Mesothelial cell of epicardium (in vitro differentiated cells): ENCODE measurements around the gene BRMS1L. TPM values are rescaled to one million over a fixed set of nuclear protein-coding genes. Genes with fewer than 3 reads are reported as not detected.

Source experiments
- DNase-seq, 2 experiments: peaks; one replicate each; pipeline ENCODE4 v3.0.0; 2021; ENCODE audit warnings: low spot score in 2 of 2; ENCODE audit not compliant: unreplicated experiment in 2 of 2
- H3K27ac Mint-ChIP-seq: 2 replicates; pipeline ENCODE4 v1.8.0; 2021; ENCODE audit warnings: mixed read lengths
- H3K27me3 Mint-ChIP-seq: 2 replicates; pipeline ENCODE4 v1.8.0; 2021; ENCODE audit warnings: low read depth, mixed read lengths
- H3K36me3 Mint-ChIP-seq: 2 replicates; pipeline ENCODE4 v1.8.0; 2021; ENCODE audit warnings: mixed read lengths
- H3K4me1 Mint-ChIP-seq: 2 replicates; pipeline ENCODE4 v1.8.0; 2021; ENCODE audit warnings: mixed read lengths
- H3K4me3 Mint-ChIP-seq: 2 replicates; pipeline ENCODE4 v1.8.0; 2021; ENCODE audit warnings: mild to moderate bottlenecking, moderate library complexity, mixed read lengths
- H3K9me3 Mint-ChIP-seq: 2 replicates; pipeline ENCODE4 v1.8.0; 2021; ENCODE audit warnings: mixed read lengths
- CTCF ChIP-seq: fragments of 200-600 bp; sonication (generic); IDR thresholded peaks from one replicate; pipeline ENCODE4 v1.5.0; 2021; ENCODE audit warnings: antibody characterized with exemption; ENCODE audit not compliant: unreplicated experiment
- total RNA-seq: library from RNA; stranded (reverse); gene quantifications from 3 replicates; pipeline ENCODE4 v1.2.1, GENCODE V29; 2021

Gene BRMS1L
- total RNA-seq, 1 donor from 2014 or later = 15.4 TPM

- Mint-ChIP-seq H3K27ac (peak overlapping the region; percentile 11), H3K9me3 (no peaks in the 10 kb centered on the region)
These were observed 49.2 kb downstream of the BRMS1L start for GRCh38 chr14:35875296-35875695.

GRCh38 chr14:35877276-35877675 lies 51.1 kb downstream of the BRMS1L start:
- Mint-ChIP-seq H3K4me3 (no peak overlapping the region), H3K9me3 (no peaks in the 10 kb centered on the region), H3K4me1 (peaks cover 9% of the 10 kb centered on the region), H3K27ac (no peak overlapping the region), H3K36me3 (peaks cover 5% of the 10 kb centered on the region), H3K27me3 (no peaks in the 10 kb centered on the region)
- DNase-seq = no peak
- TF ChIP-seq CTCF = no peak

More at GRCh38 chr14:35875296-35875695, 49.2 kb downstream of the BRMS1L start:
- H3K4me1 Mint-ChIP-seq = peaks cover 9% of the 10 kb centered on the region
- H3K4me3 Mint-ChIP-seq = no peak overlapping the region
- no peak for TF ChIP-seq CTCF
- peaks cover 5% of the 10 kb centered on the region for H3K36me3 Mint-ChIP-seq
- DNase-seq = no peak
- H3K27me3 Mint-ChIP-seq = no peaks in the 10 kb centered on the region

GRCh38 chr14:35878272-35879150 lies 52.4 kb downstream of the BRMS1L start:
- no peak for TF ChIP-seq CTCF
- DNase-seq = no peak
- no peaks in the 10 kb centered on the region for H3K27me3 Mint-ChIP-seq

GRCh38 chr14:35879151-35879648 lies 53.1 kb downstream of the BRMS1L start:
- TF ChIP-seq CTCF = no peak
- Mint-ChIP-seq H3K36me3 (peaks cover 3% of the 10 kb centered on the region), H3K27me3 (no peaks in the 10 kb centered on the region), H3K27ac (no peak overlapping the region), H3K9me3 (no peaks in the 10 kb centered on the region), H3K4me3 (no peak overlapping the region), H3K4me1 (peaks cover 9% of the 10 kb centered on the region)
- DNase-seq = no peak

More at GRCh38 chr14:35878272-35879150, 52.4 kb downstream of the BRMS1L start:
- peaks cover 3% of the 10 kb centered on the region for H3K36me3 Mint-ChIP-seq
- no peak overlapping the region for H3K4me3 Mint-ChIP-seq
- H3K9me3 Mint-ChIP-seq = no peaks in the 10 kb centered on the region
- H3K4me1 Mint-ChIP-seq = peaks cover 9% of the 10 kb centered on the region
- H3K27ac Mint-ChIP-seq = peak overlapping the region; percentile 24

GRCh38 chr14:35879654-35880249 lies 53.6 kb downstream of the BRMS1L start:
- Mint-ChIP-seq H3K27me3 (no peaks in the 10 kb centered on the region), H3K9me3 (no peaks in the 10 kb centered on the region), H3K4me3 (no peak overlapping the region), H3K4me1 (peaks cover 9% of the 10 kb centered on the region), H3K36me3 (peaks cover 3% of the 10 kb centered on the region), H3K27ac (no peak overlapping the region)
- no peak for DNase-seq
- no peak for TF ChIP-seq CTCF
